ENCODE data around the gene TBX6. TPM values are rescaled to one million over a fixed set of nuclear protein-coding genes. Genes with fewer than 3 reads are reported as not detected.

The TBX6 gene
- total and polyA plus RNA-seq, 10 of the 15 experiments (the other 5 are each of a cell fraction or from before 2014, with no cell fraction given), result 0.08 to 0.90 (median 0.31) TPM; not detected in 2

GRCh38 chr16:30092373-30093010, 768 bp upstream of the TBX6 start (continued):
- TF ChIP-seq TBL1XR1 (IDR thresholded peaks at IDR 0.05; ENCODE audit: low read depth, low read length), result no peak
- TF ChIP-seq TCF12 (IDR thresholded peaks at IDR 0.05; ENCODE audit: low read depth, low read length), result peak; percentile 70; the same call in 1 of the 2 replicates
- TF ChIP-seq ESRRA (IDR thresholded peaks at IDR 0.05; ENCODE audit: low read length), result peak; percentile 57; the same call in 1 of the 2 replicates
- TF ChIP-seq ZBTB11 (CRISPR knock-in tag; IDR thresholded peaks at IDR 0.05), result no peak
- 0 out of 2 replicates have a peak, but pooled peaks have one; percentile 30 for TF ChIP-seq BCL11A (IDR thresholded peaks at IDR 0.05; ENCODE audit: low read depth, low read length)
- TF ChIP-seq NBN (IDR thresholded peaks at IDR 0.05), result peak; percentile 77; the same call in 1 of the 2 replicates
- no peak for TF ChIP-seq POLR2AphosphoS5 (IDR thresholded peaks at IDR 0.05; ENCODE audit: low read length)
- TF ChIP-seq ZNF24 (IDR thresholded peaks at IDR 0.05), result peak; percentile 41
- TF ChIP-seq BHLHE40 (IDR thresholded peaks at IDR 0.05; ENCODE audit: borderline replicate concordance in 1 of 2, low read depth in 2 of 2, low read length in 1 of 2), result peak; percentile 53 to 56; a peak in 2 of 4 replicates
- TF ChIP-seq PAX8 (IDR thresholded peaks at IDR 0.05), result no peak
- peak; percentile 11; the same call in 1 of the 2 replicates for TF ChIP-seq TAF1 (IDR thresholded peaks at IDR 0.05; ENCODE audit: borderline replicate concordance, low read depth, low read length)
- peak; percentile 77; the same call in 1 of the 2 replicates for TF ChIP-seq MLLT1 (IDR thresholded peaks at IDR 0.05)
- TF ChIP-seq SMAD1 (IDR thresholded peaks at IDR 0.05; ENCODE audit: low read depth, partially characterized antibody), result peak; percentile 22
- TF ChIP-seq SUPT20H (IDR thresholded peaks at IDR 0.05; ENCODE audit: borderline replicate concordance, control insufficient read depth, low read depth, low read length), result no peak
- TF ChIP-seq SREBF2 (IDR thresholded peaks at IDR 0.05; ENCODE audit: low read length), result no peak
- 0 out of 2 replicates have a peak, but pooled peaks have one; percentile 9 for TF ChIP-seq NRF1 (conservative IDR thresholded peaks at IDR 0.05; ENCODE audit: low read depth, low read length)
- peak; percentile 83; the same call in 1 of the 2 replicates for TF ChIP-seq TCF3 (IDR thresholded peaks at IDR 0.05; ENCODE audit: borderline replicate concordance, insufficient read depth, low read depth, low read length)
- peak; percentile 18; the same call in 1 of the 3 replicates for TF ChIP-seq POU2F2 (IDR thresholded peaks at IDR 0.05; ENCODE audit: borderline replicate concordance, low read depth, low read length)
- TF ChIP-seq ZNF687 (IDR thresholded peaks at IDR 0.05), result peak; percentile 99
- peak; percentile 29; the same call in 1 of the 2 replicates for TF ChIP-seq MTA3 (IDR thresholded peaks at IDR 0.05; ENCODE audit: borderline replicate concordance, low read length)
- TF ChIP-seq CHD2 (IDR thresholded peaks at IDR 0.05; ENCODE audit: borderline replicate concordance, low read depth, low read length), result peak; percentile 55; the same call in 1 of the 2 replicates
- TF ChIP-seq SMAD5 (IDR thresholded peaks at IDR 0.05; ENCODE audit: low read depth), result no peak
- no peak for TF ChIP-seq ZSCAN29 (IDR thresholded peaks at IDR 0.05)

Measured in GM12878 (cell line).